GM19025 (cell line): Measurements from ENCODE around the gene TMEM260.
"Not testable (repeated sequence)": the region's sequence is repeated elsewhere in the genome, so short reads cannot be mapped to it uniquely, and the experiment has no call there.

Experiments used
- ATAC-seq: cut with Tn5 transposase; IDR thresholded peaks from one replicate; pipeline ENCODE4 v1.9.1; 2021; ENCODE audit warnings: mild to moderate bottlenecking, low read depth, moderate library complexity; ENCODE audit not compliant: unreplicated experiment

TMEM260 gene

GRCh38 chr14:56594428-56594827 lies 14.8 kb downstream of the TMEM260 start:
- no peak for ATAC-seq

GRCh38 chr14:56598519-56598918 lies 18.9 kb downstream of the TMEM260 start:
- no peak for ATAC-seq

GRCh38 chr14:56603648-56604047 lies 24.1 kb downstream of the TMEM260 start:
- ATAC-seq = no peak

GRCh38 chr14:56608689-56609088 lies 29.1 kb downstream of the TMEM260 start:
- ATAC-seq = no peak

GRCh38 chr14:56611663-56612062 lies 32.1 kb downstream of the TMEM260 start:
- ATAC-seq = not testable (repeated sequence)

GRCh38 chr14:56617084-56617483 lies 37.5 kb downstream of the TMEM260 start:
- no peak for ATAC-seq

- no peak for ATAC-seq
Measured at GRCh38 chr14:56630707-56631106, 51.1 kb downstream of the TMEM260 start.

- no peak for ATAC-seq
Measured at GRCh38 chr14:56632195-56632594, 52.6 kb downstream of the TMEM260 start.

- ATAC-seq = no peak
Measured at GRCh38 chr14:56633544-56633943, 53.9 kb downstream of the TMEM260 start.

DNA sequence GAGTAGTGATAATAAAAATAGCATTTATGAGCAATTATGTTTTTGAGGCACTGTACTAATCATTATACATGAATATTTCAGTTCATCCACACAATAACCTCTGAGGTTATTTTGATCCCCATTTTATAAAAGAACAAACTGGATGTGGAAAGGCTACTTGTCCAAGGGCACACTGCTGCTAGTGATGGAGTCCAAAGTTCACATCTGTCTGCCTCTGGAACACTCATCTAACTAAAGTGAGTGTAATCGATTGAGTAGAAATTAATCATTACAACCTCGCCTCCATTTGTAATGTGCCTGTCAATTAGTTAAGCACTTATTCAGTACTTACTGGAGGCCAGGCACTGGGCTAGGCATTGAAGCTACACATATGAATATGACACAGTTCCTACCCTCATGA lies 55.4 kb downstream of the TMEM260 start:
- ATAC-seq = no peak

DNA sequence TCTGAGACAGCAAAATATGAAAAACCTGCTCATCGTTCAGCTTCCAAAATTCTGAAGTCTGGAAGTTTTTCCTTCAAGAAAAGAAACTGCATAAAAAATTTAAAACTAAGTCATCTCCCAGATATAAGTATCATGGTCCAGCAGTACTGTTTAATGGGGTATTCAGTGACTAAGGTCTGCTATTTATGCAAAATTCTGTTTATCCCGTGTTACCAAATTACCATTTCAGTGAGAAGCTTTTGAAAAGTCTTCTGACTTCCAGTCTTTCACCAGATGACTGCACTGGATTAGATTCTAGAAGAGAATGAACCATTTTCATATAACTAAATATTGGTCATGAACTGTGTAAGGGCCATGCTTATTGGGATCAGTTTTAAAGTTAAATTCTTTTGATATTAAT lies 67.9 kb downstream of the TMEM260 start:
- ATAC-seq = no peak

DNA sequence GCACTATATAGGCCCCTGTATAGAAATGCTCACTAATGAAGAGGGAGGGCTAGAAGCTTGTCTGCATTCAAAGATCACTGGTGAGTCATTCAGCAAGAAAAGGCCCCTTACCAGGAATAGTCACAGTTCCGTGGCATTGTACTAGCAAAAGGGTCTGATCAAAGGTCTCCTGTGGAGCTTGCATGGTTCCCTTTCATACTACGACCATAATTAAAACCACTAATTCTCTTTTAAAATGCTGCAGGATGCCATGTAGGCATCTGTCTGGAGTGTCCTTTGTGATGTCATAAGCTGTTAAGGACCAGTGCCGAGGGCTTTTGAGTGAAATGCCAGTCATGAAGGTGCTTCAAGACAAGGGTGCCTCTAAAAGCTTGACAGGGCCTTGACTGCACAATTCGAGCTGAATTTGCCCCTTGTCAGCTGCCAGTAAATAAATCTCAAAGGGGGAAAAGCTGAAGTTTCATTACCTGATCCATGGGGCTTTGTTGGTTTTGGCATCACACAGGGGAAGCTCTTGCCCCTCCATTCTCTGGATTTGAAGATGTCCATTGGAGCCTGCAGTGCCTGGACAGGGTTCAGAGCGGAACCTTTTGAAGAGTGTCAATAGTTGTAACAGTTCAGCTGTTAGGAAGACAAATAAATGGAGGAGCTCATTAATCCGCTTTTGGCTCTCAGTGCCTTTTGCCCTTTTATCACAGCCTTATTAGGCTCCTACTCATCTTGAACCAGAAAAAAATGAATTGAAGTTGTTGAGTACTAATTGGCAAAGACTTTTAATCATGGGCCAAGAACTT lies 69.1 kb downstream of the TMEM260 start:
- ATAC-seq = no peak

- no peak for ATAC-seq
Measured at GRCh38 chr14:56649382-56649781, 69.8 kb downstream of the TMEM260 start.

DNA sequence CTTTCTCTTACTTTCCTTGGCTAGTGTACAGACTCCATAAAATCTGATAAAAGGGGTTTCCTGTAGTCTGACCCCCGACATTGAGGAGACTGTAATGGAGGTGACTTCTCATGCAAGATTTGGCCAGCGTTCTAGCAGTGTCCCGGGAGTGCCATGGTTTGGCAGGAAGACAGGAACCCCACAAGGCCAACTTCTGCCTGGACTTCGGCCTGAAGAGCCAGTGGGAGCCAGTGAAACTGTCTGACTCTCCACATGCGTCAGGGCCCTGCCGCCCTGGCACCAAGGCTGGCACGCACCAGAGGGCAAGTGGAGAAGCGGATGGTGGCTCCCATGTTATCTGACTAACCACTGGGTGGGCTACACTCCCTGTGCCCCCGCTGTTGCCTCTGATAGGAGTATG lies 70.5 kb downstream of the TMEM260 start:
- no peak for ATAC-seq

GRCh38 chr14:56650979-56651378 lies 71.4 kb downstream of the TMEM260 start:
- no peak for ATAC-seq

DNA sequence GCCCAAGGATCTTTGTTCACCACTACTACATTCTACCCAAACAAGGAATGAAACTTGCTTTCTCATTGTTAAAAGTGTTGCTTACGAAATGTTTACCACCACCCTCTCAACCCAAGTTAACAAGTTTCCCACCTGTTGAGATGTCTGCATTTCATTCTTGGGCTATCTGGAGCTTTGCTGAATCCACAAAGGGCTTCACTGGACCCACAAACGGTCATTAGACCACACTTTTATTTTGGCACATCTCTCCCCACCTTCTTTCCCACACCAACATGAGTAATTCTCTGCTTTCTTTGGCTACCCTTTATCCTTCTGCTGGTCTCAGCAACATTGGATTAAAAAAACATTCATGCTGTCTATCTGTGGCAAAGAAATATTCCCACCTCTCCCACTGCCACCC lies 78.0 kb downstream of the TMEM260 start:
- no peak for ATAC-seq

DNA sequence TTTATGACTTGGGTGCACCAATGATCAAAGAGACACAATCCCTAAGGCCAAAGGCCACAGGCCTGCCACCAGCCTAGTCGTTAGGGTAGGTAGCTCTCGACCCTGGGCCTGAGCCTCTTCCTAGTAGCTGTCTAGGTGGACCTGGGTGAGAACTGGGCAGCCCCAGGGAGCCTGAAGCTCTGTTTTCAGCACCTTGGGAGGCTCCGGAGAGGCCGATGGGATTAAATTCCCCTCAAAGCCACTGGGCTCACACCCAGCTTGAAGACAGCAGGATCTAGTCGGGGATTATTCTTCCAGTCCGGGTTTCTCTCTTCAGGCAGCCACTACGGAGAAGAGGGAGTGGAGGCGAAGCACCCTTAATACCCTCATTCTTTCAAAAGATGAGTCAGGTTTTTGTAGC lies 79.8 kb downstream of the TMEM260 start:
- ATAC-seq = no peak

DNA sequence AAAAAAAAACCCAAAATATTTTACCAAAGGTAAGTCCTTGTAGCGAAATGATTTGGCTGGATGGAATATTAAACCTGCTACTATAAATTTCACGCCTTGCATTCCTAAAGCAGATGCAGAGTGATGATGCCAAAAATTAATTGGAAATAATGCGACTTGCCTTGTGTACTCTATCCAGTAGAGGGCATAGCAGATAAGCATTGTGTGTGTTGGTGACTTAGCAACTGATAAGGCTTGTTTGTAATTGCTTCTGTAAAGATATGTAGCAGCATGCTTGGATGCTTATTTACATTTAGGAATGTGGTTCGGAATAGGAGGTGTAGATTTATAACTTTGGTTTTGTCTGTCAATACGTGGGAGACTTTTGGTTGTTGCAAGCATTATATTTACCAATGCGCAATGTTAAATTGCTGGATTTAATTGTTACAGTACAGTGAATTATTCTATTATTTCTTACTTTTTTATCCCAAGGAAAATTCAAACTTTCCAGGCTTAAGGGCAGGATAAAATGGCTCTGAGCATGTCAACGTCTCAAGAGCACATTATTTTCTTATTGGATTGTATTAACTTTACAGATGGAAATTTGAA lies 80.5 kb downstream of the TMEM260 start:
- no peak for ATAC-seq

DNA sequence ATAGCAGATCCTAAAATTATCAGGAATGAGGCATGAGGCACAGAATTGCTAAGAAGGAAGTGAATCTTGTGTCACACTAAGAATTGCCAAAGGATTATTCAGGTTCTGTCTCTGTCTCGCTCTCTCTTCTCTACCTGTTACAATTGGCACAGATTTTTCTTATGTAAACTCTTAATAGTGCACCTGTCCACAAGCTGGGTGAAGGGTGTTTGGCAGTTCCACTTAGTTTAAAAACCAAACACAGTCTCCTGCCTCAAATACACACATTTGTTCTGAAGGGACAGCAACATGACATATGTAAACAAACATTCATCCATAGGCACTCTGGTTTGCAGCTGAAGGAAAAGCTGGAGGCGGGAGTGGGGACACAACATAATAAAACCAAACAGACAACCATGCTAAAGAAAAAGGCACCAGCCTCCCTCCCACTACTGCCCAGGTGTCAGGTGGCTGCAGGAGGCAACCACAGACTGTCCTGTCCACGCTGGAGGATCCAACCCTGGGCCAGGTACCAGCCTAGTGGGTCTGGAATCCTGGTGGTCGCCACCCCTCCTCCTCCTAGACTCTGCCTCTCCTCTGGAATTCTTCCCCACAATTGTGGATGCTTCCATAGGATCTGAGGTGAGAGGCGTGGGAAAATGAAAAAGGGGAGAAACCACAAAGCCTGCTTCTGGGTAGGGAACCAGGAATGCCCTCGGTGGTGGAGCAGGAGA lies 81.2 kb downstream of the TMEM260 start:
- ATAC-seq = no peak

GRCh38 chr14:56661478-56661877 lies 81.9 kb downstream of the TMEM260 start:
- no peak for ATAC-seq

DNA sequence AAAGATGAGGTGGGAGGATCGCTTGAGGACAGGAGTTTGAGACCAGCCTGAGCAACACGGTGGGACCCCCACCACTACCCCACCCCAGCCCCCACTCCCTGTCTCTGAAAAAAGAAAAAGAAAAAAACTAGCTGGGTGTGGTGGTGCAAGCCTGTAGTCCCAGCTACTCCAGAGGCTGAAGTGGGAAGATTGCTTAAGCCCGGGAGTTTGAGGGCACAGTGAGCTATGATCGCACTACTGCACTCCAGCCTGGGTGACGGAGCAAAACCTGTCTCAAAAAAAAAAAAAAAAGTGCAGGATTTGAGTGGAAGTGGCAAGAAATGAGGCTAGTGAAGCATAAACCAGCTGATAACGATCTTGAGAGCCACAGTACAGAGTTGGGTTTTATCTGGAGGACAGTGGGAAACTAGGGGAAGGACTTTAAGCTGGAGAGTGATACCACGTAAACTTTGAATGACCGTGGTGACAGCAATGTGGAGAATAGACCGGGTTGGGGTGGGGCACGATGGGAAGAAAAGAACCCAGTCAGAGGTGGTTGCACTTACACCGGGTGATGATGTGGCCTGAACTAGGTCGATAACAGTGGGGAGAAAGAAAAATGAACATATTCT lies 85.3 kb downstream of the TMEM260 start:
- no peak for ATAC-seq
